K562 (cell line): ENCODE results near the gene COMMD9. TPM values are rescaled to one million over a fixed set of nuclear protein-coding genes. Genes with fewer than 3 reads are reported as not detected.

Source experiments
- ATAC-seq: fragments of 200-7000 bp; cut with Tn5 transposase; 3 replicates; pipeline ENCODE4 v1.9.1; 2020; ENCODE audit warnings: moderate library complexity
- BruUV-seq: library from RNA; stranded (reverse); fragments of 400-500 nt; replicated peaks from 2 replicates; lab custom pipeline; 2021; lab: Mats Ljungman, UMichigan
- CTCF ChIA-PET: fragments of 300-600 bp; formaldehyde crosslinking; extraction: SDS; loops from one replicate; lab custom pipeline; 2021; ENCODE audit warnings: low intra/inter-chr PET ratio; lab: Yijun Ruan, JAX
- POLR2A ChIA-PET: fragments of 300-600, 350-650 bp; sonication (Branson Sonifier 250); formaldehyde crosslinking; extraction: SDS; loops from one replicate; lab custom pipeline; 2021; ENCODE audit warnings: antibody characterized with exemption, inconsistent platforms; lab: Yijun Ruan, JAX
- DNase-seq, 4 experiments: peaks; one replicate each; pipeline versions ENCODE4 v3.0.0 to v3.0.0-alpha.2; 2011 to 2018; ENCODE audit warnings: low spot score in 3 of 4, mixed read lengths in 3 of 4; ENCODE audit errors: extremely low read depth in 1 of 4
- FAIRE-seq: peaks from 2 replicates; lab custom pipeline; 2011; peaks lifted over from hg19 to GRCh38; lab: Jason Lieb, UNC
- H2AFZ ChIP-seq: 2 replicates; pipeline ENCODE4 v1.6.0; 2011; ENCODE audit warnings: low read depth, low read length, control low read depth, inconsistent platforms
- H3K27ac ChIP-seq: fragments of 200-600 bp; 3 replicates; pipeline ENCODE4 v1.8.0; 2011; ENCODE audit warnings: low read depth, mild to moderate bottlenecking, control low read depth, inconsistent platforms, low read length, moderate library complexity, mixed read lengths; ENCODE audit errors: extremely low read depth
- H3K27me3 ChIP-seq, 2 experiments: fragments of 300-600 bp in 1 of 2; 2 replicates in 1 of 2; 3 replicates in 1 of 2; pipeline versions ENCODE4 v1.6.0 to v1.8.0; 2011; ENCODE audit warnings: inconsistent platforms in 2 of 2, low read length in 2 of 2, mild to moderate bottlenecking in 1 of 2, mixed read lengths in 1 of 2, moderate library complexity in 1 of 2; ENCODE audit not compliant: control insufficient read depth in 2 of 2, insufficient read depth in 2 of 2
- H3K36me3 ChIP-seq: fragments of 300-600 bp; 3 replicates; pipeline ENCODE4 v1.8.0; 2011; ENCODE audit warnings: mild to moderate bottlenecking, low read length, inconsistent platforms; ENCODE audit not compliant: control insufficient read depth, insufficient read depth
- H3K4me1 ChIP-seq, 2 experiments: fragments of 200-600 bp in 1 of 2; replicated peaks in 1 of 2; 2 replicates in 1 of 2; 3 replicates in 1 of 2; pipeline versions ENCODE4 v1.5.1 to v1.8.0; 2011; ENCODE audit warnings: inconsistent platforms in 2 of 2, low read length in 2 of 2, mild to moderate bottlenecking in 1 of 2, mixed read lengths in 1 of 2, moderate library complexity in 1 of 2; ENCODE audit not compliant: control insufficient read depth in 2 of 2, insufficient read depth in 2 of 2
- H3K4me2 ChIP-seq: 2 replicates; pipeline ENCODE4 v1.6.1; 2011; ENCODE audit warnings: low read length, control low read depth, inconsistent platforms, mixed read lengths; ENCODE audit not compliant: insufficient read depth
- H3K4me3 ChIP-seq: fragments of 200-600 bp; sonication (generic), shearing (Covaris generic); 2 replicates; pipeline ENCODE4 v1.5.1; 2016; ENCODE audit warnings: control low read depth, inconsistent platforms
- H3K79me2 ChIP-seq: fragments of 200-600 bp; 3 replicates; pipeline ENCODE4 v1.8.0; 2011; ENCODE audit warnings: low read length, inconsistent platforms; ENCODE audit not compliant: control insufficient read depth, insufficient read depth
- H3K9ac ChIP-seq, 2 experiments: 2 replicates each; pipeline versions ENCODE4 v1.6.0 to v1.6.1; 2011; ENCODE audit warnings: low read depth in 2 of 2, low read length in 2 of 2, control low read depth in 1 of 2, inconsistent platforms in 1 of 2, mild to moderate bottlenecking in 1 of 2, mixed read lengths in 1 of 2; ENCODE audit not compliant: insufficient read depth in 1 of 2
- H3K9me1 ChIP-seq: one replicate; pipeline ENCODE4 v1.6.0; 2011; ENCODE audit warnings: inconsistent platforms, mild to moderate bottlenecking, low read length, moderate library complexity; ENCODE audit not compliant: control insufficient read depth, insufficient read depth
- H3K9me3 ChIP-seq: replicated peaks from 2 replicates; pipeline ENCODE4 v1.5.1; 2011; ENCODE audit warnings: low read depth, low read length, inconsistent platforms; ENCODE audit not compliant: control insufficient read depth, insufficient read depth
- H4K20me1 ChIP-seq: replicated peaks from 2 replicates; pipeline ENCODE4 v1.6.1; 2011; ENCODE audit warnings: low read length, inconsistent platforms, mixed read lengths; ENCODE audit not compliant: control insufficient read depth, insufficient read depth
- CEBPG ChIP-seq, 3 experiments: fragments of 200-800 bp in 1 of 3; sonication (Bioruptor generic) in 1 of 3; sonication (generic) in 1 of 3; formaldehyde crosslinking in 1 of 3; IDR thresholded peaks in 2 of 3; conservative IDR thresholded peaks in 1 of 3; 2 replicates each; pipeline versions ENCODE4 v1.6.1 to v1.8.0; 2016 to 2022; ENCODE audit warnings: missing compliant biosample characterization in 2 of 3, missing genetic modification characterization in 2 of 3, mild to moderate bottlenecking in 1 of 3, missing genetic modification reagents in 1 of 3
- DACH1 ChIP-seq: fragments of 450-650 bp; IDR thresholded peaks from 2 replicates; pipeline ENCODE4 v1.6.1; 2018; ENCODE audit not compliant: partially characterized antibody
- DMBX1 ChIP-seq: fragments of 250-450 bp; sonication (Bioruptor Pico); IDR thresholded peaks from 2 replicates; pipeline ENCODE4 v1.8.0; 2022; ENCODE audit warnings: inconsistent platforms, mild to moderate bottlenecking, moderate library complexity, borderline replicate concordance
- FUS ChIP-seq: fragments of 200-400 bp; formaldehyde crosslinking; optimal IDR thresholded peaks from 2 replicates; pipeline ENCODE3; 2017; ENCODE audit warnings: low read depth, low read length
- NRF1 ChIP-seq, 2 experiments: fragments of 450-650 bp; IDR thresholded peaks in 1 of 2; conservative IDR thresholded peaks in 1 of 2; 2 replicates each; pipeline ENCODE4 v1.6.1; 2014; ENCODE audit warnings: mild to moderate bottlenecking in 2 of 2
- SMARCC2 ChIP-seq: fragments of 450-650 bp; IDR thresholded peaks from 2 replicates; pipeline ENCODE4 v1.6.1; 2017; ENCODE audit warnings: antibody characterized with exemption, moderate library complexity, mild to moderate bottlenecking, low read depth
- SOX6 ChIP-seq: fragments of 450-650 bp; IDR thresholded peaks from 2 replicates; pipeline ENCODE4 v1.6.1; 2014; ENCODE audit warnings: mild to moderate bottlenecking
- ZBTB5 ChIP-seq: fragments of 450-650 bp; IDR thresholded peaks from 2 replicates; pipeline ENCODE4 v1.6.1; 2017; ENCODE audit warnings: antibody characterized with exemption
- ZNF316 ChIP-seq: fragments of 450-650 bp; IDR thresholded peaks from 2 replicates; pipeline ENCODE4 v1.6.1; 2016
- WGBS: fragments of 100-300 bp; shearing (Covaris generic); methylation state at CpG from one replicate; pipeline ENCODE4 v1.1.6; 2016; ENCODE audit warnings: low coverage, mixed read lengths; ENCODE audit not compliant: insufficient coverage; ENCODE audit errors: missing lambda C conversion rate; 5-methylcytosine and 5-hydroxymethylcytosine counted together
- in situ Hi-C: fragments of 300-500 bp; cut with MboI; formaldehyde crosslinking; loops from 4 replicates; pipeline ENCODE4 v1.15.0; 2018; ENCODE audit warnings: inconsistent platforms, mixed read lengths
- intact Hi-C: fragments of 100-400 bp; cut with micrococcal nuclease; formaldehyde crosslinking; loops from 2 replicates; pipeline ENCODE4 v1.14.2; 2022
- polyA plus RNA-seq, 8 experiments: library from polyadenylated mRNA; depleted of rRNA in 4 of 8; stranded (reverse) in 5 of 8; unstranded in 3 of 8; fragments of >200 nt; fragmentation: Nextera tagmentation in 2 of 8; fragmentation: Illumina TruSeq in 1 of 8; extraction: Ambion mirVana in 2 of 8; extraction: Trizol in 1 of 8; gene quantifications; 2 replicates each; pipeline versions ENCODE4 v1.2.1 to v1.2.3, GENCODE V29; 2011 to 2014; ENCODE audit warnings: inconsistent platforms in 1 of 8, missing spikeins in 1 of 8
- total RNA-seq, 7 experiments: library from RNA; depleted of rRNA in 6 of 7; stranded (reverse); fragments of >200 nt in 6 of 7; fragmentation: Illumina TruSeq in 2 of 7; extraction: Trizol in 2 of 7; gene quantifications; 2 replicates each; pipeline versions ENCODE4 v1.2.1 to v1.2.3, GENCODE V29; 2011 to 2021; ENCODE audit warnings: low replicate concordance in 1 of 7

Gene COMMD9
- total and polyA plus RNA-seq, 9 of the 15 experiments (the other 6 are each of a cell fraction or from before 2014, with no cell fraction given): 27.3 to 121 (median 48.0) TPM

- TF ChIP-seq ZBTB5: no peak
These were observed 24.7 kb upstream of the COMMD9 start (continued) for GRCh38 chr11:36313750-36314433.

- Histone ChIP-seq H3K9ac (no peak overlapping the region), H3K79me2 (no peaks in the 10 kb centered on the region), H3K4me3 (no peak overlapping the region), H3K27me3 (peaks cover 6 to 8% of the 10 kb centered on the region in 2 experiments; a peak in 1 of 5 replicates), H3K9me3 (no peaks in the 10 kb centered on the region), H3K4me2 (no peak overlapping the region), H3K4me1 (no peaks in the 10 kb centered on the region), H4K20me1 (no peaks in the 10 kb centered on the region), H3K27ac (no peak overlapping the region), H3K36me3 (no peaks in the 10 kb centered on the region), H2AFZ (no peak overlapping the region), H3K9me1 (no peaks in the 10 kb centered on the region)
- no TSS peak for BruUV-seq
- no peak for DNase-seq
- in situ Hi-C loops (no loop called here), intact Hi-C loops (no loop called here)
- ChIA-PET POLR2A (interaction anchor here (1.4 kb wide), 1 partner anchor 165 kb away, joined by 3 read pairs; no protein-coding TSS in a partner anchor), CTCF (no interaction called here)
- ATAC-seq: no peak
- no peak for TF ChIP-seq CEBPG (CRISPR knock-in tag; IDR thresholded peaks at IDR 0.05)
- peak in 1 of 2 experiments; percentile 61; a peak in 2 of 4 replicates for TF ChIP-seq CEBPG (tag; conservative IDR thresholded peaks at IDR 0.05 in 1 of 2, IDR thresholded peaks at IDR 0.05 in 1 of 2)
- TF ChIP-seq DMBX1 (CRISPR knock-in tag): no peak
- TF ChIP-seq SOX6: no peak
- no peak for TF ChIP-seq ZNF316
- TF ChIP-seq FUS: no peak
- TF ChIP-seq DACH1: no peak
- TF ChIP-seq NRF1 (conservative IDR thresholded peaks at IDR 0.05 in 1 of 2, IDR thresholded peaks at IDR 0.05 in 1 of 2): no peak
- TF ChIP-seq SMARCC2: no peak
- no peak for FAIRE-seq
- 0% methylated on average over 6 of the region's 6 CpGs for WGBS
These were observed 23.6 kb upstream of the COMMD9 start for GRCh38 chr11:36312611-36313472.
